Heart left ventricle (tissue), 13 donors: ENCODE measurements around the gene IFT27.

ENCODE experiments used
- POLR2A ChIP-seq, 2 donors: fragments of 450-650 bp; IDR thresholded peaks; one replicate each; pipeline ENCODE4 v1.6.1; 2017; ENCODE audit warnings: antibody characterized with exemption in 2 of 2, mild to moderate bottlenecking in 2 of 2, moderate library complexity in 2 of 2
- TF ChIP-seq, protein P1 (sequence below), 12 donors: fragments of 200-600 bp; sonication (generic) in 4 of 12; IDR thresholded peaks; one replicate each; pipeline versions ENCODE4 v1.5.0 to v1.8.0; 2018 to 2022; ENCODE audit warnings: antibody characterized with exemption in 12 of 12, mild to moderate bottlenecking in 5 of 12
- donor health status: ischemic (EF 13 %, LVEDD 7.1; RV severe dilation, severe dysfunction).
- donor health status: DM: no; HTN: yes; CAD: no.
- donor health status: DM: no; HTN: no; CAD: no.
- donor health status: ischemic (EF 25% LVEDD 6.9; RV normal size, moderate dysfunction).
- donor health status: ischemic (EF 25% LVEDD 5.7; RV mildly dilated, moderate dysfunction).
- donor health status: ischemic (EF 35%, LVEDD 5.7; RV mildly dilated, moderate dysfunction).
- donor health status: nonischemic (EF 11% LVEDD 7.7; RV severe dilation, severe dysfunction).
- donor health status: DM: yes; HTN: yes; CAD: no.
- donor health status: PGD.
- donor health status: ischemic (EF 29% LVEDD 5.4; RV normal size, mild dysfunction).
- donor health status: nonischemic (EF 23%, LVEDD 6.1; RV moderate dilation, normal function).

- TF ChIP-seq, protein P1, sequence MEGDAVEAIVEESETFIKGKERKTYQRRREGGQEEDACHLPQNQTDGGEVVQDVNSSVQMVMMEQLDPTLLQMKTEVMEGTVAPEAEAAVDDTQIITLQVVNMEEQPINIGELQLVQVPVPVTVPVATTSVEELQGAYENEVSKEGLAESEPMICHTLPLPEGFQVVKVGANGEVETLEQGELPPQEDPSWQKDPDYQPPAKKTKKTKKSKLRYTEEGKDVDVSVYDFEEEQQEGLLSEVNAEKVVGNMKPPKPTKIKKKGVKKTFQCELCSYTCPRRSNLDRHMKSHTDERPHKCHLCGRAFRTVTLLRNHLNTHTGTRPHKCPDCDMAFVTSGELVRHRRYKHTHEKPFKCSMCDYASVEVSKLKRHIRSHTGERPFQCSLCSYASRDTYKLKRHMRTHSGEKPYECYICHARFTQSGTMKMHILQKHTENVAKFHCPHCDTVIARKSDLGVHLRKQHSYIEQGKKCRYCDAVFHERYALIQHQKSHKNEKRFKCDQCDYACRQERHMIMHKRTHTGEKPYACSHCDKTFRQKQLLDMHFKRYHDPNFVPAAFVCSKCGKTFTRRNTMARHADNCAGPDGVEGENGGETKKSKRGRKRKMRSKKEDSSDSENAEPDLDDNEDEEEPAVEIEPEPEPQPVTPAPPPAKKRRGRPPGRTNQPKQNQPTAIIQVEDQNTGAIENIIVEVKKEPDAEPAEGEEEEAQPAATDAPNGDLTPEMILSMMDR (IDR thresholded peaks at IDR 0.05) = no peak
- TF ChIP-seq POLR2A (IDR thresholded peaks at IDR 0.05) = no peak
Measured at GRCh38 chr22:36755316-36755715, 20.6 kb downstream of the IFT27 start.
